Central memory CD8-positive, alpha-beta T cell (primary cell): ENCODE measurements around the gene CHKB.

Experiments used
- ATAC-seq: fragments of 150-1000 bp; cut with Tn5 transposase; replicated peaks from 2 replicates; pipeline ENCODE4 v1.10.0; 2022; ENCODE audit warnings: mild to moderate bottlenecking, moderate FRiP score, moderate number of reproducible peaks; ENCODE audit not compliant: poor library complexity, severe bottlenecking; ENCODE audit errors: extremely low read depth
- DNase-seq, 2 donors: peaks; one replicate each; pipeline ENCODE4 v3.0.0; 2021; ENCODE audit warnings: low spot score in 2 of 2
- H3K27ac Mint-ChIP-seq: one replicate; pipeline ENCODE4 v1.8.0; 2022; ENCODE audit warnings: low read depth, mild to moderate bottlenecking, moderate library complexity, mixed read lengths
- H3K27me3 Mint-ChIP-seq: one replicate; pipeline ENCODE4 v1.8.0; 2022; ENCODE audit warnings: mixed read lengths
- H3K36me3 Mint-ChIP-seq: one replicate; pipeline ENCODE4 v1.8.0; 2022; ENCODE audit warnings: mild to moderate bottlenecking, moderate library complexity, mixed read lengths; ENCODE audit not compliant: insufficient read depth
- H3K4me1 Mint-ChIP-seq: one replicate; pipeline ENCODE4 v1.8.0; 2022; ENCODE audit warnings: mixed read lengths
- H3K4me3 Mint-ChIP-seq: one replicate; pipeline ENCODE4 v1.8.0; 2022; ENCODE audit warnings: mild to moderate bottlenecking, moderate library complexity, mixed read lengths
- H3K9me3 Mint-ChIP-seq: one replicate; pipeline ENCODE4 v1.8.0; 2022; ENCODE audit warnings: mixed read lengths

CHKB gene

GRCh38 chr22:50571264-50572175 is 11.1 kb downstream of the CHKB start:
- Mint-ChIP-seq H3K9me3 (no peaks in the 10 kb centered on the region), H3K27ac (no peak overlapping the region), H3K36me3 (peaks cover 9% of the 10 kb centered on the region), H3K27me3 (no peaks in the 10 kb centered on the region), H3K4me3 (no peak overlapping the region), H3K4me1 (no peaks in the 10 kb centered on the region)
- DNase-seq (no peak), ATAC-seq (no peak)

GRCh38 chr22:50570861-50571260 is 11.8 kb downstream of the CHKB start:
- ATAC-seq = no peak
- Mint-ChIP-seq H3K27ac (no peak overlapping the region), H3K4me3 (no peak overlapping the region), H3K4me1 (no peaks in the 10 kb centered on the region), H3K36me3 (peaks cover 9% of the 10 kb centered on the region), H3K27me3 (no peaks in the 10 kb centered on the region), H3K9me3 (no peaks in the 10 kb centered on the region)
- no peak for DNase-seq

- H3K4me1 Mint-ChIP-seq = no peaks in the 10 kb centered on the region
- ATAC-seq = no peak
- no peaks in the 10 kb centered on the region for H3K9me3 Mint-ChIP-seq
- DNase-seq = no peak
- no peaks in the 10 kb centered on the region for H3K27me3 Mint-ChIP-seq
- H3K27ac Mint-ChIP-seq = no peak overlapping the region
- peaks cover 9% of the 10 kb centered on the region for H3K36me3 Mint-ChIP-seq
- H3K4me3 Mint-ChIP-seq = no peak overlapping the region
These were observed 12.6 kb downstream of the CHKB start for GRCh38 chr22:50569896-50570535.

GRCh38 chr22:50569041-50569459 is 13.6 kb downstream of the CHKB start:
- H3K36me3 Mint-ChIP-seq = peaks cover 6% of the 10 kb centered on the region
- H3K4me1 Mint-ChIP-seq = no peaks in the 10 kb centered on the region
- no peak overlapping the region for H3K4me3 Mint-ChIP-seq
- no peaks in the 10 kb centered on the region for H3K27me3 Mint-ChIP-seq
- ATAC-seq (no peak), DNase-seq (no peak)
- no peaks in the 10 kb centered on the region for H3K9me3 Mint-ChIP-seq
- H3K27ac Mint-ChIP-seq = no peak overlapping the region

GRCh38 chr22:50568626-50569025 is 14.0 kb downstream of the CHKB start:
- Mint-ChIP-seq H3K27ac (no peak overlapping the region), H3K27me3 (no peaks in the 10 kb centered on the region), H3K36me3 (peaks cover 6% of the 10 kb centered on the region), H3K4me3 (no peak overlapping the region), H3K4me1 (peaks cover under 1% of the 10 kb centered on the region), H3K9me3 (no peaks in the 10 kb centered on the region)
- DNase-seq (no peak), ATAC-seq (no peak)

GRCh38 chr22:50567721-50568252 is 14.9 kb downstream of the CHKB start:
- Mint-ChIP-seq H3K27ac (no peak overlapping the region), H3K4me1 (peaks cover 9% of the 10 kb centered on the region), H3K27me3 (no peaks in the 10 kb centered on the region), H3K4me3 (no peak overlapping the region), H3K9me3 (no peaks in the 10 kb centered on the region), H3K36me3 (peaks cover 7% of the 10 kb centered on the region)
- DNase-seq = no peak
- no peak for ATAC-seq

DNA sequence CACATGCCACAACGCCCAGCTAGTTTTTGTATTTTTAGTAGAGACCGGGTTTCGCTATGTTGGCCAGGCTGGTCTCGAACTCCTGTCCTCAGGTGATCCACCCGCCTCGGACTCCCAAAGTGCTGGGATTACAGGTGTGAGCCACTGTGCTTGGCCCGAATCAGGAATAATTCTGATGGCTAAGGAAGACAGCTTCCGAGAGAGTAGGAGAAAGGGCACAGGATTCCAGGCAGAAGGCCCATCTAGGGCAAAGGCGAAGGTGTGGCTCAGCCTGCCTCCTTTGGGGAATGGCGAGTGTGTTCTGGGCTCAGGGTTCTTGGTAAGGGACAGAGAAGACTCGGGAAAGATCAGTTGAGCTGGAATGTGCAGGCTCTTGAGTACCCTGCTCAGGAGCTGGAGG is 18.4 kb downstream of the CHKB start:
- ATAC-seq = no peak
- Mint-ChIP-seq H3K9me3 (no peaks in the 10 kb centered on the region), H3K27ac (no peak overlapping the region), H3K4me3 (no peak overlapping the region), H3K36me3 (peaks cover 4% of the 10 kb centered on the region), H3K4me1 (peaks cover 24% of the 10 kb centered on the region), H3K27me3 (no peaks in the 10 kb centered on the region)
- no peak for DNase-seq

DNA sequence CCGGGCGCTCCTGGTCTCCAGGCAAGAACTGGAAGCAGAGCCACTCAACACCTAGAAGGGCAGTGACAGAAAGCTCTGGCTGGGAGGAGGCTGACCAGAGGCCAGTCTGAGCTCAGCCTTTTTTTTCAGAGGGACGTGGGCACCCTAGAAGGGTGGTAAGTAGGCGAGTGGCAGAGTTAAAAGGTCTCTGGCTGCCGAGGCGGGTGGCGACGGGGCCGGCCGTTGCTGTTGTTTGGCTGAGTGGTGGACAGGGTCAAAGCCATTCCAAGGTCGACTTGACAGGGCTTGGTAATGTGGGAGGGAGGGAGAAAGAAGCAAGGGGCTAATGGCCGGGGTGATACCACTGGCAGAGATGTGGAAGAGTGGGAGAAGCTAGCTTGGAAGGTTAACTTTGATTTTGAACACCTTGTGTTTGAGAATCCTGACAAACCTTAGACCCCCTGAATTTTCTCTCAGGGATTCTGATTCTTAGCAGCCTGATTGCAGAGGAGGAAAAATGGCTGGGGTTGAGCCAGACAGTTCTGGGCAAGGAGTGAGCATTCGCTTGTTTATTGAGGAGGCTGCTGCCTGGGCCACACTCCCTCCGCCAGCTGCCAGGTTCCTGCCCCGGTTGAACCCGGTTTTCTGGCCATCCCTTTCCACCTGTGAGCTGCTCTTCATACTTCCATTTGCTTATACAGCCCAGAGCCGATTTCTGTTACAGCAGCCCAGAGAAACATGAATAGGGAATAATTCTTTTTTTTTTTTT is 19.1 kb downstream of the CHKB start:
- Mint-ChIP-seq H3K9me3 (no peaks in the 10 kb centered on the region), H3K4me3 (peak overlapping the region; percentile 86), H3K4me1 (peaks cover 24% of the 10 kb centered on the region), H3K36me3 (peaks cover 4% of the 10 kb centered on the region), H3K27me3 (no peaks in the 10 kb centered on the region), H3K27ac (peak overlapping the region; percentile 56)
- DNase-seq (no peak), ATAC-seq (no peak)

- peak; percentile 90 for ATAC-seq
- peak; percentile 95 to 98 for DNase-seq
- Mint-ChIP-seq H3K4me1 (peaks cover 24% of the 10 kb centered on the region), H3K36me3 (peaks cover 3% of the 10 kb centered on the region), H3K4me3 (peak within 1 kb of the TSS; percentile 86), H3K27ac (peak within 1 kb of the TSS; percentile 93), H3K9me3 (no peaks in the 10 kb centered on the region), H3K27me3 (no peaks in the 10 kb centered on the region)
These were observed 19.9 kb downstream of the CHKB start, which contains the start of gene SYCE3 for GRCh38 chr22:50562523-50563412. Gene SYCE3, minus strand, starts transcription at chr22:50562919. Its CDS starts 6,514 bp downstream, at chr22:50556405.

GRCh38 chr22:50561401-50562358 is 21.0 kb downstream of the CHKB start:
- Mint-ChIP-seq H3K4me3 (peak overlapping the region; percentile 68), H3K9me3 (no peaks in the 10 kb centered on the region), H3K4me1 (peaks cover 24% of the 10 kb centered on the region), H3K27ac (peak overlapping the region; percentile 93), H3K27me3 (no peaks in the 10 kb centered on the region), H3K36me3 (peaks cover 3% of the 10 kb centered on the region)
- DNase-seq (no peak), ATAC-seq (peak; percentile 45)

GRCh38 chr22:50560034-50560433 is 22.6 kb downstream of the CHKB start:
- Mint-ChIP-seq H3K9me3 (no peaks in the 10 kb centered on the region), H3K27me3 (no peaks in the 10 kb centered on the region), H3K4me3 (no peak overlapping the region), H3K27ac (no peak overlapping the region), H3K36me3 (peaks cover 6% of the 10 kb centered on the region), H3K4me1 (peaks cover 24% of the 10 kb centered on the region)
- ATAC-seq (no peak), DNase-seq (no peak)
